Measurements from ENCODE around the gene ATP10D.
A peak's percentile ranks its signal among the peaks of the same experiment; 100 is the strongest.

Gene ATP10D

GRCh38 chr4:47488706-47489105 is 3.6 kb downstream of the ATP10D start:
- ChIA-PET POLR2A (no interaction called here), CTCF (no interaction called here)
- DNase-seq (ENCODE audit: extremely low spot score): no peak
- TF ChIP-seq ZNF384 (IDR thresholded peaks at IDR 0.05) (no peak), SUZ12 (IDR thresholded peaks at IDR 0.05) (no peak), ARNT (IDR thresholded peaks at IDR 0.05) (no peak), FOXA1 (IDR thresholded peaks at IDR 0.05) (no peak), LEF1 (IDR thresholded peaks at IDR 0.05; ENCODE audit: borderline replicate concordance) (no peak), CTBP1 (IDR thresholded peaks at IDR 0.05; ENCODE audit: borderline replicate concordance) (no peak), NFRKB (IDR thresholded peaks at IDR 0.05) (no peak), HDGF (IDR thresholded peaks at IDR 0.05; ENCODE audit: borderline replicate concordance) (no peak), ELF4 (IDR thresholded peaks at IDR 0.05) (no peak), TARDBP (IDR thresholded peaks at IDR 0.05) (no peak), BHLHE40 (IDR thresholded peaks at IDR 0.05; ENCODE audit: borderline replicate concordance) (no peak), PKNOX1 (IDR thresholded peaks at IDR 0.05) (no peak), FOXM1 (IDR thresholded peaks at IDR 0.05; ENCODE audit: borderline replicate concordance) (no peak), FOXK2 (IDR thresholded peaks at IDR 0.05) (no peak)

- ChIA-PET CTCF (no interaction called here), POLR2A (no interaction called here)
- peak; percentile 20 for DNase-seq (ENCODE audit: extremely low spot score)
- TF ChIP-seq LEF1 (IDR thresholded peaks at IDR 0.05; ENCODE audit: borderline replicate concordance) (no peak), PKNOX1 (IDR thresholded peaks at IDR 0.05) (no peak), CTBP1 (IDR thresholded peaks at IDR 0.05; ENCODE audit: borderline replicate concordance) (no peak), FOXK2 (IDR thresholded peaks at IDR 0.05) (no peak), ARNT (IDR thresholded peaks at IDR 0.05) (no peak), FOXM1 (IDR thresholded peaks at IDR 0.05; ENCODE audit: borderline replicate concordance) (no peak), BHLHE40 (IDR thresholded peaks at IDR 0.05; ENCODE audit: borderline replicate concordance) (no peak), NFRKB (IDR thresholded peaks at IDR 0.05) (no peak), HDGF (IDR thresholded peaks at IDR 0.05; ENCODE audit: borderline replicate concordance) (no peak), SUZ12 (IDR thresholded peaks at IDR 0.05) (no peak), L3MBTL2 (conservative IDR thresholded peaks at IDR 0.05) (no peak), TARDBP (IDR thresholded peaks at IDR 0.05) (no peak), SP1 (IDR thresholded peaks at IDR 0.05) (no peak), ZNF384 (IDR thresholded peaks at IDR 0.05) (no peak), FOXA1 (IDR thresholded peaks at IDR 0.05) (no peak), ELF4 (IDR thresholded peaks at IDR 0.05) (no peak)
Measured at GRCh38 chr4:47490550-47490949, 5.5 kb downstream of the ATP10D start.

- CTCF ChIA-PET: no interaction called here
- TF ChIP-seq SUZ12 (IDR thresholded peaks at IDR 0.05): no peak
- TF ChIP-seq PKNOX1 (IDR thresholded peaks at IDR 0.05): no peak
- TF ChIP-seq ZNF384 (IDR thresholded peaks at IDR 0.05): no peak
- no peak for TF ChIP-seq ELF4 (IDR thresholded peaks at IDR 0.05)
- no peak for TF ChIP-seq TARDBP (IDR thresholded peaks at IDR 0.05)
- TF ChIP-seq L3MBTL2 (conservative IDR thresholded peaks at IDR 0.05): no peak
- no peak for TF ChIP-seq SP1 (IDR thresholded peaks at IDR 0.05)
- TF ChIP-seq FOXA1 (IDR thresholded peaks at IDR 0.05): no peak
- TF ChIP-seq LEF1 (IDR thresholded peaks at IDR 0.05; ENCODE audit: borderline replicate concordance): no peak
- no peak for TF ChIP-seq HDGF (IDR thresholded peaks at IDR 0.05; ENCODE audit: borderline replicate concordance)
- no peak for TF ChIP-seq ARNT (IDR thresholded peaks at IDR 0.05)
- no peak for TF ChIP-seq NFRKB (IDR thresholded peaks at IDR 0.05)
- no peak for TF ChIP-seq BHLHE40 (IDR thresholded peaks at IDR 0.05; ENCODE audit: borderline replicate concordance)
- no peak for TF ChIP-seq FOXM1 (IDR thresholded peaks at IDR 0.05; ENCODE audit: borderline replicate concordance)
- TF ChIP-seq FOXK2 (IDR thresholded peaks at IDR 0.05): no peak
- TF ChIP-seq CTBP1 (IDR thresholded peaks at IDR 0.05; ENCODE audit: borderline replicate concordance): no peak
- POLR2A ChIA-PET: interaction anchor here (0.6 to 1.6 kb wide), 2 partner anchors 9 to 31 kb away, joined by 3 to 5 read pairs; partner anchors contain the start of gene ATP10D
- no peak for DNase-seq (ENCODE audit: extremely low spot score)
Measured at GRCh38 chr4:47493238-47494123, 8.4 kb downstream of the ATP10D start.

- ChIA-PET CTCF (no interaction called here), POLR2A (interaction anchor here (0.6 to 1.6 kb wide), 2 partner anchors 9 to 31 kb away, joined by 3 to 5 read pairs; partner anchors contain the start of gene ATP10D)
- DNase-seq (ENCODE audit: extremely low spot score): no peak
- TF ChIP-seq FOXA1 (IDR thresholded peaks at IDR 0.05) (no peak), TARDBP (IDR thresholded peaks at IDR 0.05) (no peak), L3MBTL2 (conservative IDR thresholded peaks at IDR 0.05) (no peak), PKNOX1 (IDR thresholded peaks at IDR 0.05) (no peak), SP1 (IDR thresholded peaks at IDR 0.05) (no peak), ARNT (IDR thresholded peaks at IDR 0.05) (no peak), NFRKB (IDR thresholded peaks at IDR 0.05) (no peak), ELF4 (IDR thresholded peaks at IDR 0.05) (no peak), HDGF (IDR thresholded peaks at IDR 0.05; ENCODE audit: borderline replicate concordance) (no peak), FOXM1 (IDR thresholded peaks at IDR 0.05; ENCODE audit: borderline replicate concordance) (no peak), LEF1 (IDR thresholded peaks at IDR 0.05; ENCODE audit: borderline replicate concordance) (no peak), SUZ12 (IDR thresholded peaks at IDR 0.05) (no peak), CTBP1 (IDR thresholded peaks at IDR 0.05; ENCODE audit: borderline replicate concordance) (no peak), BHLHE40 (IDR thresholded peaks at IDR 0.05; ENCODE audit: borderline replicate concordance) (no peak), ZNF384 (IDR thresholded peaks at IDR 0.05) (no peak), FOXK2 (IDR thresholded peaks at IDR 0.05) (no peak)
Measured at GRCh38 chr4:47494124-47494430, 9.0 kb downstream of the ATP10D start.

- TF ChIP-seq CTBP1 (IDR thresholded peaks at IDR 0.05; ENCODE audit: borderline replicate concordance): no peak
- TF ChIP-seq NFRKB (IDR thresholded peaks at IDR 0.05): no peak
- TF ChIP-seq SUZ12 (IDR thresholded peaks at IDR 0.05): no peak
- no peak for TF ChIP-seq ARNT (IDR thresholded peaks at IDR 0.05)
- TF ChIP-seq FOXK2 (IDR thresholded peaks at IDR 0.05): no peak
- no peak for TF ChIP-seq ELF4 (IDR thresholded peaks at IDR 0.05)
- no peak for TF ChIP-seq LEF1 (IDR thresholded peaks at IDR 0.05; ENCODE audit: borderline replicate concordance)
- TF ChIP-seq SP1 (IDR thresholded peaks at IDR 0.05): no peak
- no peak for TF ChIP-seq FOXA1 (IDR thresholded peaks at IDR 0.05)
- no peak for TF ChIP-seq L3MBTL2 (conservative IDR thresholded peaks at IDR 0.05)
- no peak for TF ChIP-seq HDGF (IDR thresholded peaks at IDR 0.05; ENCODE audit: borderline replicate concordance)
- no peak for TF ChIP-seq FOXM1 (IDR thresholded peaks at IDR 0.05; ENCODE audit: borderline replicate concordance)
- no peak for TF ChIP-seq BHLHE40 (IDR thresholded peaks at IDR 0.05; ENCODE audit: borderline replicate concordance)
- no peak for TF ChIP-seq ZNF384 (IDR thresholded peaks at IDR 0.05)
- TF ChIP-seq PKNOX1 (IDR thresholded peaks at IDR 0.05): no peak
- TF ChIP-seq TARDBP (IDR thresholded peaks at IDR 0.05): no peak
- ChIA-PET POLR2A (no interaction called here), CTCF (no interaction called here)
- DNase-seq (ENCODE audit: extremely low spot score): no peak
Measured at GRCh38 chr4:47498899-47499298, 13.8 kb downstream of the ATP10D start.
